ENCODE results near the gene NOXO1.

NOXO1 gene

GRCh38 chr16:1936945-1937479 is 44.3 kb downstream of the NOXO1 start:
- no peaks in the 10 kb centered on the region for H3K27me3 ChIP-seq (ENCODE audit: low read length)
- H3K36me3 ChIP-seq (ENCODE audit: low read length) = no peaks in the 10 kb centered on the region
- H3K4me2 ChIP-seq (ENCODE audit: low read depth, low read length, poor library complexity, severe bottlenecking) = no peak overlapping the region
- no peaks in the 10 kb centered on the region for H3K9me2 ChIP-seq (replicated peaks; ENCODE audit: insufficient read depth, low read length)
- TF ChIP-seq CTCF (IDR thresholded peaks at IDR 0.05; ENCODE audit: insufficient read depth, low read length, poor library complexity, severe bottlenecking) (no peak), EZH2phosphoT487 (conservative IDR thresholded peaks at IDR 0.05; ENCODE audit: low read length) (no peak)
- H3K9ac ChIP-seq (ENCODE audit: low read length) = no peak overlapping the region
- H3K4me3 ChIP-seq (ENCODE audit: insufficient read depth, low read length, poor library complexity, severe bottlenecking) = no peak overlapping the region
- no peaks in the 10 kb centered on the region for H3F3A ChIP-seq (ENCODE audit: insufficient read depth)
- H3K9me3 ChIP-seq (ENCODE audit: insufficient read depth, low read length) = no peaks in the 10 kb centered on the region
- no peaks in the 10 kb centered on the region for H3K79me2 ChIP-seq (ENCODE audit: insufficient read depth, low read length)
- no peak overlapping the region for H2AFZ ChIP-seq (ENCODE audit: low read depth, low read length, severe bottlenecking)
- H4K20me1 ChIP-seq (ENCODE audit: low read depth, low read length) = no peaks in the 10 kb centered on the region
- H3K27ac ChIP-seq (ENCODE audit: low read depth, low read length) = no peak overlapping the region

GRCh38 chr16:1933097-1933661 is 48.1 kb downstream of the NOXO1 start:
- H3K4me3 ChIP-seq (ENCODE audit: insufficient read depth, low read length, poor library complexity, severe bottlenecking) = no peak overlapping the region
- H3K27me3 ChIP-seq (ENCODE audit: low read length) = no peaks in the 10 kb centered on the region
- no peaks in the 10 kb centered on the region for H3K36me3 ChIP-seq (ENCODE audit: low read length)
- no peaks in the 10 kb centered on the region for H3K9me3 ChIP-seq (ENCODE audit: insufficient read depth, low read length)
- H4K20me1 ChIP-seq (ENCODE audit: low read depth, low read length) = no peaks in the 10 kb centered on the region
- no peak overlapping the region for H3K27ac ChIP-seq (ENCODE audit: low read depth, low read length)
- no peak overlapping the region for H2AFZ ChIP-seq (ENCODE audit: low read depth, low read length, severe bottlenecking)
- no peak overlapping the region for H3K4me2 ChIP-seq (ENCODE audit: low read depth, low read length, poor library complexity, severe bottlenecking)
- H3K9me2 ChIP-seq (replicated peaks; ENCODE audit: insufficient read depth, low read length) = no peaks in the 10 kb centered on the region
- no peak overlapping the region for H3K9ac ChIP-seq (ENCODE audit: low read length)
- TF ChIP-seq EZH2phosphoT487 (conservative IDR thresholded peaks at IDR 0.05; ENCODE audit: low read length) = no peak
- no peak for TF ChIP-seq CTCF (IDR thresholded peaks at IDR 0.05; ENCODE audit: insufficient read depth, low read length, poor library complexity, severe bottlenecking)
- H3F3A ChIP-seq (ENCODE audit: insufficient read depth) = no peaks in the 10 kb centered on the region
- no peaks in the 10 kb centered on the region for H3K79me2 ChIP-seq (ENCODE audit: insufficient read depth, low read length)

GRCh38 chr16:1932050-1933028 is 48.9 kb downstream of the NOXO1 start:
- H2AFZ ChIP-seq (ENCODE audit: low read depth, low read length, severe bottlenecking) = no peak overlapping the region
- TF ChIP-seq EZH2phosphoT487 (conservative IDR thresholded peaks at IDR 0.05; ENCODE audit: low read length) = no peak
- TF ChIP-seq CTCF (IDR thresholded peaks at IDR 0.05; ENCODE audit: insufficient read depth, low read length, poor library complexity, severe bottlenecking) = no peak
- H4K20me1 ChIP-seq (ENCODE audit: low read depth, low read length) = no peaks in the 10 kb centered on the region
- H3K27me3 ChIP-seq (ENCODE audit: low read length) = no peaks in the 10 kb centered on the region
- no peak overlapping the region for H3K9ac ChIP-seq (ENCODE audit: low read length)
- no peaks in the 10 kb centered on the region for H3K9me3 ChIP-seq (ENCODE audit: insufficient read depth, low read length)
- no peak overlapping the region for H3K4me3 ChIP-seq (ENCODE audit: insufficient read depth, low read length, poor library complexity, severe bottlenecking)
- no peak overlapping the region for H3K27ac ChIP-seq (ENCODE audit: low read depth, low read length)
- H3K4me2 ChIP-seq (ENCODE audit: low read depth, low read length, poor library complexity, severe bottlenecking) = no peak overlapping the region
- no peaks in the 10 kb centered on the region for H3F3A ChIP-seq (ENCODE audit: insufficient read depth)
- H3K79me2 ChIP-seq (ENCODE audit: insufficient read depth, low read length) = no peaks in the 10 kb centered on the region
- H3K36me3 ChIP-seq (ENCODE audit: low read length) = no peaks in the 10 kb centered on the region
- H3K9me2 ChIP-seq (replicated peaks; ENCODE audit: insufficient read depth, low read length) = no peaks in the 10 kb centered on the region
